KMS-11 (cell line): Measurements from ENCODE around the gene GDAP1L1.

Experiments
- H2AFZ ChIP-seq: fragments of 200-600 bp; sonication (generic); 2 replicates; pipeline ENCODE4 v1.6.1; 2016; ENCODE audit warnings: antibody characterized with exemption, mixed run types, low read depth
- H3K27ac ChIP-seq: fragments of 200-600 bp; sonication (generic); 2 replicates; pipeline ENCODE4 v1.6.1; 2016; ENCODE audit warnings: mild to moderate bottlenecking, mixed run types
- H3K27me3 ChIP-seq: fragments of 200-600 bp; sonication (generic); 2 replicates; pipeline ENCODE4 v1.6.1; 2017; ENCODE audit warnings: mild to moderate bottlenecking, low read depth, mixed run types, moderate library complexity; ENCODE audit not compliant: insufficient read depth
- H3K36me3 ChIP-seq: fragments of 200-600 bp; sonication (generic); 2 replicates; pipeline ENCODE4 v1.6.1; 2017; ENCODE audit warnings: mild to moderate bottlenecking, mixed run types; ENCODE audit not compliant: insufficient read depth
- H3K4me1 ChIP-seq: fragments of 200-600 bp; sonication (generic); 2 replicates; pipeline ENCODE4 v1.6.1; 2016; ENCODE audit warnings: mild to moderate bottlenecking, low read depth, mixed run types; ENCODE audit not compliant: poor library complexity, severe bottlenecking
- H3K4me2 ChIP-seq: fragments of 200-600 bp; sonication (generic); 2 replicates; pipeline ENCODE4 v1.7.0; 2016; ENCODE audit warnings: mild to moderate bottlenecking, mixed run types
- H3K4me3 ChIP-seq: fragments of 200-600 bp; sonication (generic); IDR thresholded peaks from 2 replicates; pipeline ENCODE4 v1.6.1; 2017; ENCODE audit warnings: low read depth, low read length, mixed read lengths; ENCODE audit not compliant: insufficient read depth
- H3K79me2 ChIP-seq: fragments of 200-600 bp; sonication (generic); 2 replicates; pipeline ENCODE4 v1.6.1; 2016; ENCODE audit warnings: low read depth, mixed run types; ENCODE audit not compliant: insufficient read depth
- H3K9ac ChIP-seq: fragments of 200-600 bp; sonication (generic); 2 replicates; pipeline ENCODE4 v1.6.1; 2016; ENCODE audit warnings: mild to moderate bottlenecking, mixed run types
- H4K20me1 ChIP-seq: fragments of 200-600 bp; sonication (generic); 2 replicates; pipeline ENCODE4 v1.6.1; 2016; ENCODE audit warnings: mild to moderate bottlenecking, mixed run types; ENCODE audit not compliant: insufficient read depth
- TF ChIP-seq, protein P1 (sequence below): fragments of 200-600 bp; sonication (generic); conservative IDR thresholded peaks from 2 replicates; pipeline ENCODE4 v1.6.1; 2017; ENCODE audit warnings: low read depth, mild to moderate bottlenecking, antibody characterized with exemption, low read length, moderate library complexity, mixed read lengths

GDAP1L1 gene

DNA sequence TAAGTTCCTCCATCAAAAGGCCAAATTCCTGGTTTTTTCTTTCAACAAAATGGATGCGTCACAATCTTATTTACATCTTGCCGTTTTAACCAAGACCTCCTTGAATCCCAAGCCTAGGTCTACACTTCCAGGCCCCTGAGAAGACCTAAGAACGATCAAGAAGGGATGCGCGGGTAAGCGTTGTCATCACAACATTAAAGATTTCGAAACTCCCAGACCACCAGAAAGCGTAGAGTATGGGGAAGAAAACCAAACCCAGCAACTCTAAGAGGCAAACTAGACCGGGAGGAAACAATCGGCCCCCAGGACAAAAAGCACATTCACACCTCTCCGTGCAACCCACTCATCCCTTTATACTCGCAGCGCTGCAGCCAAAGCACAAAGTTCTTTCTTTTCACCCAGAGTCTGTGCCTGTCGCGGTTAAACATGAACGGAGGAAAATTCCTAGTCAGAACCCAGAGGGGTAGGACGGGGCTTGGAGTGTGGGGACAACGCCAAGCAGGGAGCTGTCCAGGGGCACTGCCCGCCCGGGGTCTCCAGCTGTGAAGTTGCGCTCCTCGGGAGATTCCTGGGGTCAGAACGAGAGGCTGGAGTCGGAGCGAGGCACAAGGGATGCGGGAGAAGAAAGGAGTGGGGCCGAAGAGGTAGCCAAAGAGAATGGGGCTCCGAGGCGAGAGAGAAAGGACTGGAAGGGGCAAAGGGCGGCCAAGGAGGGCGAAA lies 37.3 kb upstream of the GDAP1L1 start:
- peak overlapping the region; percentile 32 for H3K4me3 ChIP-seq
- H3K27ac ChIP-seq: peak overlapping the region; percentile 90
- H3K27me3 ChIP-seq: no peaks in the 10 kb centered on the region
- peaks cover 51% of the 10 kb centered on the region for H3K79me2 ChIP-seq
- H4K20me1 ChIP-seq: 0 out of 2 replicates have a peak, but pooled peaks cover 4% of the 10 kb centered on the region
- TF ChIP-seq, protein P1, sequence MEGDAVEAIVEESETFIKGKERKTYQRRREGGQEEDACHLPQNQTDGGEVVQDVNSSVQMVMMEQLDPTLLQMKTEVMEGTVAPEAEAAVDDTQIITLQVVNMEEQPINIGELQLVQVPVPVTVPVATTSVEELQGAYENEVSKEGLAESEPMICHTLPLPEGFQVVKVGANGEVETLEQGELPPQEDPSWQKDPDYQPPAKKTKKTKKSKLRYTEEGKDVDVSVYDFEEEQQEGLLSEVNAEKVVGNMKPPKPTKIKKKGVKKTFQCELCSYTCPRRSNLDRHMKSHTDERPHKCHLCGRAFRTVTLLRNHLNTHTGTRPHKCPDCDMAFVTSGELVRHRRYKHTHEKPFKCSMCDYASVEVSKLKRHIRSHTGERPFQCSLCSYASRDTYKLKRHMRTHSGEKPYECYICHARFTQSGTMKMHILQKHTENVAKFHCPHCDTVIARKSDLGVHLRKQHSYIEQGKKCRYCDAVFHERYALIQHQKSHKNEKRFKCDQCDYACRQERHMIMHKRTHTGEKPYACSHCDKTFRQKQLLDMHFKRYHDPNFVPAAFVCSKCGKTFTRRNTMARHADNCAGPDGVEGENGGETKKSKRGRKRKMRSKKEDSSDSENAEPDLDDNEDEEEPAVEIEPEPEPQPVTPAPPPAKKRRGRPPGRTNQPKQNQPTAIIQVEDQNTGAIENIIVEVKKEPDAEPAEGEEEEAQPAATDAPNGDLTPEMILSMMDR: 0 out of 2 replicates have a peak, but pooled peaks have one; percentile 17
- H2AFZ ChIP-seq: peak overlapping the region; percentile 60
- H3K9ac ChIP-seq: peak overlapping the region; percentile 92
- no peaks in the 10 kb centered on the region for H3K36me3 ChIP-seq
- peaks cover 46% of the 10 kb centered on the region for H3K4me1 ChIP-seq
- H3K4me2 ChIP-seq: peak overlapping the region; percentile 91

DNA sequence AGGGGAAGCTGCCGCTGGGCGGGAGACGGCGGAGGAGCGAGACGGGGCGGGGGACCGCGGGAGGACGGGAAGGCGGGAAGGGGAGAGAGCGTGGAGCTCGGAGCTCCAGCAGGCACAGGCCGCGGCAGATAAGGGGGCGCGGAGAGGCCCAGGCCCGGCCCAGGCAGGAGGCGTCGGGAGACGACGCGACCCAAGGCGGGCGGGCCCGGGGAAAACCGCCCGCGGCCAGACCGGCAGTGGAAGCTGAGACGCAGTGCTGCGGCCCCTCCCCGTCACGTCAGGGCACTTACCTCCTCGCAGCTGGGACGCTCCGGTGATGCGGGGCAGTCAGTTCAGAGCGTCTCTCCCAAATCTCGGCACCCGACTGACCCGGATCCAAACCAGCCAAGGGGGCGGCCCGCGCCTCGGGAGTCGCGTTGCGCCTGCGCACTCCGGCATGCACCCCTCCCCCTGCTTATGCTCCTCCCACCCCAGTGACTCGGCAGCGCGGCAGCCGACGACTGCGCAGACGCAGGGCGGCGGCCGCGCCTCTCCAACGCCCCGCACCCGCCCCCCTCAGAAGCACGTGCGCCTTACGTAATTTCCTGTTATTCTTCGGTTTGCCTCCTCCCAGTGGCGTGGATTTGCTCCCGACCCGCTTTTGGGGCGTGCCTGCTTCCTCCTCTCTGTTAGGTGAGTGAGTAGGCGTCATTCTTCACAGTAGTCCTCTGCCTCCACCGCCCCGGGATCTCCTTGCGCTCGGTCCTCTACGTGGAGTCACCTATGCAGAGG lies 36.5 kb upstream of the GDAP1L1 start, which contains the start of gene OSER1:
OSER1 (minus strand) TSS at position 366 of the 771 bp plus-strand sequence. CDS start 3,814 bp downstream, outside the sequence.
- Histone ChIP-seq H2AFZ (peak within 1 kb of the TSS; percentile 71), H4K20me1 (0 out of 2 replicates have a peak, but pooled peaks cover 4% of the 10 kb centered on the region), H3K9ac (peak within 1 kb of the TSS; percentile 92), H3K27me3 (no peaks in the 10 kb centered on the region), H3K36me3 (no peaks in the 10 kb centered on the region), H3K4me2 (peak within 1 kb of the TSS; percentile 91), H3K27ac (peak within 1 kb of the TSS; percentile 90), H3K79me2 (peaks cover 44% of the 10 kb centered on the region), H3K4me3 (peak within 1 kb of the TSS; percentile 37), H3K4me1 (peaks cover 46% of the 10 kb centered on the region)
- TF ChIP-seq, protein P1: no peak

DNA sequence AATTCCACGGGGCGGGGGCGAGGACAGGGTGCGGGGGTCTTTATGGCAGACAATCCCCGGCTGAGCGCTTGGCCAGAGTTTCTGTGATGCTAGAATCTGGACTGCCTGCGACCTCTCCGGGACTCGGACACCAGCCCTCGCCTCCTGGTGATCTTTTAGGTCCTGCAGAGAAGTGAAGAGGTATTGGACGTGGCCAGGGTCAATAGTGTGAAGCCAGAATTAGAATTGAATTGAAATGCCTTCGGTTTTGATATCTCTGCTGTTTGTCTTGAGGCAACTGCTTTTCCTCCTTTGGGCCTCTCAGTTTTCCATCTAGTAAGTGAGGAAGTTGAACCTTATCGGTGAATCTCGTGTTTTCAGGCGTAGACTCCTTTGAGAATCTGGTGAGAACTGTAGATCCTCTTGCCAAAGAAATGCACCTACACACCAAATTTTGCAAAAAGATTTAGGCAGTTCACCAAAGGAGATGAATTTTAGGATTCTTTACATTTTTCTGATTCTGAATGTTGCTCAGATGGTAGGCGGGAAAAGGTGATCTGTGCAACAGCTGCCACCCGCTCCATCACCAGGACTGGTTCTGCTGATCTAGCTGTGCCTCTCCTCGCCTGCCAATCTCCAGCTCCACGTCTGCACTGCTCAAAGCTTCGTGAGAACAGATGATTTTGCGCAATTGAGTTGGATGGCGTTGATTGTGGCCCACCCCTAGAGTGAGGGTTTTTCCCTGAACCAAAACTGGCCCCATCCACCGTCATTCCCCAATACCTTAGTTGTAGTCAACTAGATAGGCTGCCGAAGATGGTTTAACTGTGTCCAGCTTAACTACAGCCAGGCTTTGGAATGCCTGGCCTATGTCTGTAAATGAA lies 35.7 kb upstream of the GDAP1L1 start:
- Histone ChIP-seq H3K27me3 (no peaks in the 10 kb centered on the region), H3K79me2 (peaks cover 37% of the 10 kb centered on the region), H2AFZ (peak overlapping the region; percentile 71), H3K36me3 (no peaks in the 10 kb centered on the region), H3K4me3 (peak overlapping the region; percentile 37), H3K4me2 (peak overlapping the region; percentile 83), H3K9ac (peak overlapping the region; percentile 59), H4K20me1 (0 out of 2 replicates have a peak, but pooled peaks cover 4% of the 10 kb centered on the region), H3K4me1 (peaks cover 46% of the 10 kb centered on the region), H3K27ac (peak overlapping the region; percentile 90)
- TF ChIP-seq, protein P1: no peak

DNA sequence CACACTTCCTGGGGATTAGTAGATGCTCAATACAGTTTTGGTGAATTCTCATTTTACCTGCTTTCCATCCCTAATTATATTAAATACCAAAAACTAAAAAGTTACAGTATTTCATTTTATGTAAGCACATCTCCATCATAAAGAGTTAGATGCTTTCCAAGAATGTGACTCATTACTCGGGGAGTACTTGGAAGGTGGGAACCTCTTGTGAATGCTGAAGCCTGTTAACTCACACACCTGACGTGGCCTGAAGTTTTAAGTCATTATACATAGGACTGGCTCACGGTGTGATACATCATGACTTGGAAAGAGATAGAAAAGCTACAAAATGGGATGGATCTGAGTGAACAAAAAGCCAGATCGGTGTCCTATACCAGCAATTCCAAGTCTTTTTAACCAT lies 34.3 kb upstream of the GDAP1L1 start:
- Histone ChIP-seq H3K9ac (no peak overlapping the region), H3K79me2 (peaks cover 25% of the 10 kb centered on the region), H2AFZ (no peak overlapping the region), H3K36me3 (no peaks in the 10 kb centered on the region), H3K4me3 (no peak overlapping the region), H3K27me3 (no peaks in the 10 kb centered on the region), H3K4me1 (peaks cover 36% of the 10 kb centered on the region), H3K27ac (no peak overlapping the region), H3K4me2 (no peak overlapping the region; the same call in 1 of the 2 replicates), H4K20me1 (no peaks in the 10 kb centered on the region)
- TF ChIP-seq, protein P1: no peak
